KMS-11 (cell line): ENCODE data around the gene GNE.

Source experiments
- H2AFZ ChIP-seq: fragments of 200-600 bp; sonication (generic); 2 replicates; pipeline ENCODE4 v1.6.1; 2016; ENCODE audit warnings: antibody characterized with exemption, mixed run types, low read depth
- H3K27ac ChIP-seq: fragments of 200-600 bp; sonication (generic); 2 replicates; pipeline ENCODE4 v1.6.1; 2016; ENCODE audit warnings: mild to moderate bottlenecking, mixed run types
- H3K27me3 ChIP-seq: fragments of 200-600 bp; sonication (generic); 2 replicates; pipeline ENCODE4 v1.6.1; 2017; ENCODE audit warnings: mild to moderate bottlenecking, low read depth, mixed run types, moderate library complexity; ENCODE audit not compliant: insufficient read depth
- H3K36me3 ChIP-seq: fragments of 200-600 bp; sonication (generic); 2 replicates; pipeline ENCODE4 v1.6.1; 2017; ENCODE audit warnings: mild to moderate bottlenecking, mixed run types; ENCODE audit not compliant: insufficient read depth
- H3K4me1 ChIP-seq: fragments of 200-600 bp; sonication (generic); 2 replicates; pipeline ENCODE4 v1.6.1; 2016; ENCODE audit warnings: mild to moderate bottlenecking, low read depth, mixed run types; ENCODE audit not compliant: poor library complexity, severe bottlenecking
- H3K4me2 ChIP-seq: fragments of 200-600 bp; sonication (generic); 2 replicates; pipeline ENCODE4 v1.7.0; 2016; ENCODE audit warnings: mild to moderate bottlenecking, mixed run types
- H3K4me3 ChIP-seq: fragments of 200-600 bp; sonication (generic); IDR thresholded peaks from 2 replicates; pipeline ENCODE4 v1.6.1; 2017; ENCODE audit warnings: low read depth, low read length, mixed read lengths; ENCODE audit not compliant: insufficient read depth
- H3K79me2 ChIP-seq: fragments of 200-600 bp; sonication (generic); 2 replicates; pipeline ENCODE4 v1.6.1; 2016; ENCODE audit warnings: low read depth, mixed run types; ENCODE audit not compliant: insufficient read depth
- H3K9ac ChIP-seq: fragments of 200-600 bp; sonication (generic); 2 replicates; pipeline ENCODE4 v1.6.1; 2016; ENCODE audit warnings: mild to moderate bottlenecking, mixed run types
- H4K20me1 ChIP-seq: fragments of 200-600 bp; sonication (generic); 2 replicates; pipeline ENCODE4 v1.6.1; 2016; ENCODE audit warnings: mild to moderate bottlenecking, mixed run types; ENCODE audit not compliant: insufficient read depth
- TF ChIP-seq, protein P1 (sequence below): fragments of 200-600 bp; sonication (generic); conservative IDR thresholded peaks from 2 replicates; pipeline ENCODE4 v1.6.1; 2017; ENCODE audit warnings: low read depth, mild to moderate bottlenecking, antibody characterized with exemption, low read length, moderate library complexity, mixed read lengths

Gene GNE

DNA sequence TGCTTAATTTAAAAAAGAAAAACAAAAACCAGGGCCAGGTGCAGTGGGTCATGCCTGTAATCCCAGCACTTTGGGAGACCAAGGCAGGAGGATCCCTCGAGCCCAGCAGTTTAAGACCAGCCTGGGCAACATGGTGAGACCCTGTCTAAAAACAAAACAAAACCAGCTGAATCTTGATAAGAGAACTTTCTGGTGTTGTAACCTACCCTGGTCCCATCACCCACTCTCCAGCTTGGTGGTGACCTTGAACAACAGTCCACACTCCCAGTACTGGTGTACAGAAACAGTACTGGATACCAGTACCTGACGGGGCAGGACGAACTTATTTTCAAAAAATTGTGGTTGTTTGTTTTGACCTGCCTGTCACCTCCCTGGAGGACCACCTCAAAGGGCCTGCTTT, 36.6 kb downstream of the GNE start:
- Histone ChIP-seq H3K4me3 (no peak overlapping the region), H3K79me2 (no peaks in the 10 kb centered on the region), H3K27ac (no peak overlapping the region), H3K36me3 (no peaks in the 10 kb centered on the region), H3K4me1 (no peaks in the 10 kb centered on the region), H4K20me1 (no peaks in the 10 kb centered on the region), H3K27me3 (no peaks in the 10 kb centered on the region), H2AFZ (no peak overlapping the region), H3K9ac (no peak overlapping the region), H3K4me2 (no peak overlapping the region)
- TF ChIP-seq, protein P1, sequence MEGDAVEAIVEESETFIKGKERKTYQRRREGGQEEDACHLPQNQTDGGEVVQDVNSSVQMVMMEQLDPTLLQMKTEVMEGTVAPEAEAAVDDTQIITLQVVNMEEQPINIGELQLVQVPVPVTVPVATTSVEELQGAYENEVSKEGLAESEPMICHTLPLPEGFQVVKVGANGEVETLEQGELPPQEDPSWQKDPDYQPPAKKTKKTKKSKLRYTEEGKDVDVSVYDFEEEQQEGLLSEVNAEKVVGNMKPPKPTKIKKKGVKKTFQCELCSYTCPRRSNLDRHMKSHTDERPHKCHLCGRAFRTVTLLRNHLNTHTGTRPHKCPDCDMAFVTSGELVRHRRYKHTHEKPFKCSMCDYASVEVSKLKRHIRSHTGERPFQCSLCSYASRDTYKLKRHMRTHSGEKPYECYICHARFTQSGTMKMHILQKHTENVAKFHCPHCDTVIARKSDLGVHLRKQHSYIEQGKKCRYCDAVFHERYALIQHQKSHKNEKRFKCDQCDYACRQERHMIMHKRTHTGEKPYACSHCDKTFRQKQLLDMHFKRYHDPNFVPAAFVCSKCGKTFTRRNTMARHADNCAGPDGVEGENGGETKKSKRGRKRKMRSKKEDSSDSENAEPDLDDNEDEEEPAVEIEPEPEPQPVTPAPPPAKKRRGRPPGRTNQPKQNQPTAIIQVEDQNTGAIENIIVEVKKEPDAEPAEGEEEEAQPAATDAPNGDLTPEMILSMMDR = no peak

DNA sequence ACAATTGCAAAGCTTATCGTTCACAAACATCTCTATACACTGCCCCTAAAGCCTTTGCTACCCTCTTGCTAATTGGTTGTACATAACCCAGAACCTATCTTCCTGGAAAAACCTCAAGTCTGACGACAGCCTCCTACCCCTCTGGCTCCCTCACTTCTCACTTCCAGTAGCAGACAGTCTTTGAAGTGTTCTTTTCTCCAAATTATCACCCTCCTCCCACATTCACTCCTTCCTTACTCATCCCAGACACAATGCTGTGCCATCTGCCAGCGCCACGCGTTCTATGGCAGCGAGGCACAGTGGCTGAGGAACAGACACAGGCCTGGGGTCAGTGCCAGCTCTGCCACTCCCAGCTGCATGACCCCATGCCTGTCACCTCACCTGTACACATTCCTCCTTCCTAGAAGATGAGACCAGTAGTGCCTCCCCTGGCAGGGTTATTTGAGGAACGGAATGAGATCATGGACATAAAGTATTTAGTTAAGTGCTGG, 39.8 kb downstream of the GNE start:
- Histone ChIP-seq H3K9ac (no peak overlapping the region), H3K79me2 (no peaks in the 10 kb centered on the region), H3K27me3 (no peaks in the 10 kb centered on the region), H4K20me1 (no peaks in the 10 kb centered on the region; the same call in 1 of the 2 replicates), H2AFZ (no peak overlapping the region), H3K4me2 (no peak overlapping the region), H3K4me3 (no peak overlapping the region), H3K27ac (no peak overlapping the region), H3K4me1 (no peaks in the 10 kb centered on the region), H3K36me3 (no peaks in the 10 kb centered on the region)
- TF ChIP-seq, protein P1 = no peak

DNA sequence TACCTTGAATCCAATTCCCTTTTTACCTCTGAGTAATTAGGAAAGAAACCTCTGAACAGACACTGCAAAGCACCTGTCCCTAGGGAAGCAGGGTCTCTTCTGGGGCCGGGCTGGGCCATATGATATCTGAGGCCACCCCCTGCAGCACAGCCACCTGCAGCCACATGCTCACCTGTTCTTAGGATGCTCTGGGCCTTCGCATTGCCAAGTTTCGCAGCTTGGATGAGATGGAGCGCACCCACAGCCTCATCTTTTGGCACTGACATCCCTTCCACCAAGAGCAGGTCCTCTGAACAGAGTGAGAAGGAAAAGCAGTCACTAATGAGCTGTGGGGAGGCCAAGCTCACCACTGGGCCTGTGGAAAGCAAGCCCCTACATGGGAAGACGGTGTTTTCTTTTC, 40.2 kb downstream of the GNE start:
- H3K4me3 ChIP-seq = no peak overlapping the region
- H3K4me2 ChIP-seq = no peak overlapping the region
- H4K20me1 ChIP-seq = no peaks in the 10 kb centered on the region; the same call in 1 of the 2 replicates
- TF ChIP-seq, protein P1 = no peak
- no peaks in the 10 kb centered on the region for H3K79me2 ChIP-seq
- no peak overlapping the region for H3K9ac ChIP-seq
- H3K27me3 ChIP-seq = no peaks in the 10 kb centered on the region
- no peak overlapping the region for H3K27ac ChIP-seq
- no peaks in the 10 kb centered on the region for H3K36me3 ChIP-seq
- H2AFZ ChIP-seq = no peak overlapping the region
- H3K4me1 ChIP-seq = no peaks in the 10 kb centered on the region

DNA sequence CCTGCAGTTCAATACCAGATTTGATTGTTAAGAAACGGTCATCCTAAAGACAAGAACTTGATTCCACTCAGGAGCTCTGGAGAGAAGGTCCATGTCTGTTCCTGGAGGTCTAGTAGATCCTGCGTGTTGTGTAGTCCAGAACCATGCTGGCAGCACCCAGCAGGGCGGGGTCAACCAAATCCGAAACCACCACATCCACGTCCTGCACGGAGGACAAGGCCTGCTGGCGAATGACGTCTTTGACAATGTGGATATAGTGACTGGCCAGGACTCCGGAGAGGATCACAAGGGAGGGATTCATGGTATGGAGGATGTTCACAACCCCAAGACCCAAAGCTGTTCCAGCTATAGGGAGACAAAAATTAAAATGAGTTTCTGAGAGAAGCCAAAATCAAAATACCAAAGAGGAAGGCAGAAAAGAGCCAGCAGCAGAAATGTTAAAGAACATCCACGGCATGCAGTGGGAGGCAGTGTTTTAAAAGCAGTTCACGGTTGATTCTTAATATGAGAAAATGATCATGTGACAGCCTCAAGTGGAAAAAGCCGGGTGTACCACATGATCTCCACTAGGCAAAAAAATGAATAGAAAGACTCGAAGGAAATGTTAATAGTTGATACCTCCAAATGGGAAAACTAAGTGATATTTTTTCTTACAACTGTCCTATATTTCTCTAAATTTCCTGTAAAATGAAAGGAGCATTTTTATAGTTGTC, 40.8 kb downstream of the GNE start:
- TF ChIP-seq, protein P1 = no peak
- Histone ChIP-seq H3K79me2 (no peaks in the 10 kb centered on the region), H3K9ac (no peak overlapping the region), H3K4me2 (no peak overlapping the region), H3K4me1 (no peaks in the 10 kb centered on the region), H4K20me1 (no peaks in the 10 kb centered on the region; the same call in 1 of the 2 replicates), H3K36me3 (no peaks in the 10 kb centered on the region), H2AFZ (no peak overlapping the region), H3K27me3 (no peaks in the 10 kb centered on the region), H3K4me3 (no peak overlapping the region), H3K27ac (no peak overlapping the region)
